H9 (cell line): ENCODE measurements around the gene TMEM208. TPM values are rescaled to one million over a fixed set of nuclear protein-coding genes. Genes with fewer than 3 reads are reported as not detected.

ENCODE experiments used
- DNase-seq: peaks from one replicate; pipeline ENCODE4 v3.0.0-alpha.2; 2017
- H2AFZ ChIP-seq: one replicate; pipeline ENCODE4 v1.6.1; 2013; ENCODE audit warnings: mild to moderate bottlenecking, low read length, control low read depth, moderate library complexity
- H2AK5ac ChIP-seq: 2 replicates; pipeline ENCODE4 v1.6.1; 2013; ENCODE audit warnings: low read length, control low read depth, mixed read lengths; ENCODE audit not compliant: insufficient read length
- H2BK120ac ChIP-seq: one replicate; pipeline ENCODE4 v1.6.1; 2013; ENCODE audit warnings: low read depth, mild to moderate bottlenecking, low read length, control low read depth, inconsistent platforms; ENCODE audit not compliant: poor library complexity, severe bottlenecking
- H2BK12ac ChIP-seq: 2 replicates; pipeline ENCODE4 v1.6.1; 2013; ENCODE audit warnings: low read length, control low read depth, mixed read lengths, low read depth; ENCODE audit not compliant: insufficient read length
- H2BK15ac ChIP-seq: 2 replicates; pipeline ENCODE4 v1.6.1; 2013; ENCODE audit warnings: low read depth, low read length, control low read depth
- H2BK20ac ChIP-seq: one replicate; pipeline ENCODE4 v1.6.1; 2013; ENCODE audit warnings: low read depth, mild to moderate bottlenecking, low read length, control low read depth, inconsistent platforms; ENCODE audit not compliant: poor library complexity, severe bottlenecking
- H2BK5ac ChIP-seq: 2 replicates; pipeline ENCODE4 v1.6.1; 2013; ENCODE audit warnings: low read length, control low read depth, mixed read lengths; ENCODE audit not compliant: insufficient read length
- H3K14ac ChIP-seq: 2 replicates; pipeline ENCODE4 v1.6.1; 2013; ENCODE audit warnings: low read length, control low read depth; ENCODE audit not compliant: insufficient read depth
- H3K18ac ChIP-seq: 2 replicates; pipeline ENCODE4 v1.6.1; 2013; ENCODE audit warnings: low read depth, mild to moderate bottlenecking, mixed read lengths, low read length, control low read depth; ENCODE audit not compliant: insufficient read length
- H3K23ac ChIP-seq: 2 replicates; pipeline ENCODE4 v1.6.1; 2013; ENCODE audit warnings: low read length, control low read depth, mixed read lengths, low read depth; ENCODE audit not compliant: insufficient read length
- H3K23me2 ChIP-seq: 2 replicates; pipeline ENCODE4 v1.6.1; 2013; ENCODE audit warnings: low read depth, mild to moderate bottlenecking, mixed read lengths, low read length, control low read depth; ENCODE audit not compliant: insufficient read length, poor library complexity, severe bottlenecking
- H3K27ac ChIP-seq: 2 replicates; pipeline ENCODE4 v1.5.1; 2013; ENCODE audit warnings: low read length, control low read depth, mixed read lengths, low read depth; ENCODE audit not compliant: insufficient read length
- H3K27me3 ChIP-seq: 2 replicates; pipeline ENCODE4 v1.6.1; 2013; ENCODE audit warnings: low read length, control low read depth, inconsistent platforms; ENCODE audit not compliant: insufficient read depth
- H3K4ac ChIP-seq: 2 replicates; pipeline ENCODE4 v1.6.1; 2013; ENCODE audit warnings: low read depth, mild to moderate bottlenecking, control low read depth, inconsistent platforms, low read length, moderate library complexity
- H3K4me1 ChIP-seq: 2 replicates; pipeline ENCODE4 v1.6.1; 2013; ENCODE audit warnings: low read length, control low read depth, inconsistent platforms; ENCODE audit not compliant: insufficient read depth
- H3K4me2 ChIP-seq: 2 replicates; pipeline ENCODE4 v1.6.1; 2013; ENCODE audit warnings: low read length, control low read depth, mixed read lengths; ENCODE audit not compliant: insufficient read length, insufficient read depth
- H3K56ac ChIP-seq: 2 replicates; pipeline ENCODE4 v1.6.1; 2013; ENCODE audit warnings: low read depth, mild to moderate bottlenecking, mixed read lengths, low read length, control low read depth; ENCODE audit not compliant: insufficient read length
- H3K79me1 ChIP-seq: 2 replicates; pipeline ENCODE4 v1.6.1; 2013; ENCODE audit warnings: low read depth, mild to moderate bottlenecking, moderate library complexity, low read length, control low read depth, inconsistent platforms; ENCODE audit not compliant: insufficient read depth, poor library complexity, severe bottlenecking
- H3K79me2 ChIP-seq: 2 replicates; pipeline ENCODE4 v1.6.1; 2013; ENCODE audit warnings: low read length, control low read depth, inconsistent platforms; ENCODE audit not compliant: insufficient read depth
- H3K9ac ChIP-seq: 2 replicates; pipeline ENCODE4 v1.6.1; 2013; ENCODE audit warnings: low read length, control low read depth, mixed read lengths; ENCODE audit not compliant: insufficient read length; ENCODE audit errors: extremely low read depth
- H3K9me3 ChIP-seq: one replicate; pipeline ENCODE4 v1.6.1; 2013; ENCODE audit warnings: low read depth, low read length, inconsistent platforms; ENCODE audit not compliant: control insufficient read depth
- H3T11ph ChIP-seq: one replicate; pipeline ENCODE4 v1.6.1; 2013; ENCODE audit warnings: mild to moderate bottlenecking, low read length, control low read depth, inconsistent platforms
- H4K20me1 ChIP-seq: one replicate; pipeline ENCODE4 v1.6.1; 2013; ENCODE audit not compliant: control insufficient read depth, insufficient read length, insufficient read depth
- H4K5ac ChIP-seq: 2 replicates; pipeline ENCODE4 v1.6.1; 2013; ENCODE audit warnings: low read depth, mild to moderate bottlenecking, mixed read lengths, low read length, control low read depth; ENCODE audit not compliant: insufficient read length
- H4K8ac ChIP-seq: replicated peaks from 2 replicates; pipeline ENCODE4 v1.6.1; 2013; ENCODE audit warnings: low read length, control low read depth, mixed read lengths, low read depth; ENCODE audit not compliant: insufficient read length
- H4K91ac ChIP-seq: 2 replicates; pipeline ENCODE4 v1.6.1; 2013; ENCODE audit warnings: low read depth, mild to moderate bottlenecking, moderate library complexity, mixed read lengths, low read length, control low read depth; ENCODE audit not compliant: insufficient read length
- H3K27ac Mint-ChIP-seq, 3 experiments: 2 replicates in 2 of 3; 3 replicates in 1 of 3; pipeline ENCODE4 v1.8.0; 2020 to 2021; ENCODE audit warnings: mixed read lengths in 3 of 3, mild to moderate bottlenecking in 1 of 3, moderate library complexity in 1 of 3
- H3K27me3 Mint-ChIP-seq: 2 replicates; pipeline ENCODE4 v1.8.0; 2021; ENCODE audit warnings: low read depth, mild to moderate bottlenecking, moderate library complexity, mixed read lengths
- H3K36me3 Mint-ChIP-seq, 3 experiments: 2 replicates in 2 of 3; 3 replicates in 1 of 3; pipeline ENCODE4 v1.8.0; 2020 to 2021; ENCODE audit warnings: low read depth in 3 of 3, mixed read lengths in 3 of 3; ENCODE audit not compliant: insufficient read depth in 1 of 3
- H3K4me1 Mint-ChIP-seq, 2 experiments: 2 replicates each; pipeline ENCODE4 v1.8.0; 2020; ENCODE audit warnings: mixed read lengths in 2 of 2
- H3K4me3 Mint-ChIP-seq, 2 experiments: 2 replicates in 1 of 2; 3 replicates in 1 of 2; pipeline ENCODE4 v1.8.0; 2020 to 2021; ENCODE audit warnings: mild to moderate bottlenecking in 2 of 2, mixed read lengths in 2 of 2, moderate library complexity in 1 of 2
- H3K9me3 Mint-ChIP-seq, 2 experiments: 2 replicates in 1 of 2; 3 replicates in 1 of 2; pipeline ENCODE4 v1.8.0; 2020; ENCODE audit warnings: mild to moderate bottlenecking in 2 of 2, mixed read lengths in 2 of 2, moderate library complexity in 1 of 2
- CTCF ChIP-seq: fragments of 200-600 bp; sonication (generic); conservative IDR thresholded peaks from 3 replicates; pipeline ENCODE4 v1.8.0; 2021; ENCODE audit warnings: antibody characterized with exemption, mild to moderate bottlenecking
- WGBS: extraction: QIAGEN DNeasy Blood & Tissue Kit; methylation state at CpG from one replicate; pipeline ENCODE4 v1.1.7; 2013; ENCODE audit warnings: missing lambda C conversion rate, low lambda C conversion rate, mixed read lengths; ENCODE audit not compliant: insufficient read length; ENCODE audit errors: extremely low coverage; 5-methylcytosine and 5-hydroxymethylcytosine counted together
- total RNA-seq: library from RNA; stranded (reverse); gene quantifications from 2 replicates; pipeline ENCODE4 v1.2.1, GENCODE V29; 2021

TMEM208 gene
- total RNA-seq, 1 experiment from 2014 or later = 42.6 TPM

- Mint-ChIP-seq H3K9me3 (no peaks in the 10 kb centered on the region), H3K36me3 (peaks cover 26 to 63% (median 38%) of the 10 kb centered on the region in 3 experiments), H3K27me3 (0 out of 2 replicates have a peak, but pooled peaks cover 2% of the 10 kb centered on the region), H3K4me1 (peaks cover 7 to 12% of the 10 kb centered on the region in 2 experiments), H3K27ac (peak overlapping the region; percentile 68 to 94 (median 70); a peak in 5 of 7 replicates), H3K4me3 (peak overlapping the region; percentile 71 to 80)
- no peak overlapping the region for H4K5ac ChIP-seq
- H3K18ac ChIP-seq = no peak overlapping the region
- no peak overlapping the region for H4K8ac ChIP-seq
- H3K9ac ChIP-seq = no peak overlapping the region
- H3K23ac ChIP-seq = no peak overlapping the region
- no peak overlapping the region for H3K4ac ChIP-seq
- H3K27ac ChIP-seq = no peak overlapping the region
- no peak overlapping the region for H2BK15ac ChIP-seq
- DNase-seq = peak; percentile 78
- no peaks in the 10 kb centered on the region for H3K4me1 ChIP-seq
- H3T11ph ChIP-seq = no peak overlapping the region
- no peaks in the 10 kb centered on the region for H3K23me2 ChIP-seq
- no peaks in the 10 kb centered on the region for H4K20me1 ChIP-seq
- H2BK20ac ChIP-seq = no peak overlapping the region
- no peaks in the 10 kb centered on the region for H3K9me3 ChIP-seq
- no peak overlapping the region for H3K56ac ChIP-seq
- no peak overlapping the region for H3K14ac ChIP-seq
- H2AK5ac ChIP-seq = no peak overlapping the region
- H3K79me1 ChIP-seq = no peaks in the 10 kb centered on the region
- H2AFZ ChIP-seq = no peak overlapping the region
- H3K27me3 ChIP-seq = no peaks in the 10 kb centered on the region
- H3K79me2 ChIP-seq = no peaks in the 10 kb centered on the region
- WGBS = no CpG with 5 or more reads among the region's 22 CpGs
- H4K91ac ChIP-seq = no peak overlapping the region
- H2BK12ac ChIP-seq = no peak overlapping the region
- no peak overlapping the region for H2BK120ac ChIP-seq
- peak overlapping the region; percentile 47 for H3K4me2 ChIP-seq
- H2BK5ac ChIP-seq = no peak overlapping the region
- TF ChIP-seq CTCF = peak; percentile 57
These were observed 27.1 kb upstream of the TMEM208 start for GRCh38 chr16:67199808-67200198.
